ENCODE results near the gene LIMS1.
A peak's percentile ranks its signal among the peaks of the same experiment; 100 is the strongest.

The LIMS1 gene

GRCh38 chr2:108607706-108608301 is 73.5 kb downstream of the LIMS1 start:
- no peak for DNase-seq (ENCODE audit: low read depth, low spot score)
- H3K4me3 ChIP-seq (ENCODE audit: low read length) = no peak overlapping the region

GRCh38 chr2:108611021-108611420 is 76.8 kb downstream of the LIMS1 start:
- DNase-seq (ENCODE audit: low read depth, low spot score) = no peak
- no peak overlapping the region for H3K4me3 ChIP-seq (ENCODE audit: low read length)

GRCh38 chr2:108612153-108612513 is 77.9 kb downstream of the LIMS1 start:
- no peak overlapping the region for H3K4me3 ChIP-seq (ENCODE audit: low read length)

GRCh38 chr2:108612514-108613183 is 78.4 kb downstream of the LIMS1 start:
- H3K4me3 ChIP-seq (ENCODE audit: low read length) = no peak overlapping the region

More at GRCh38 chr2:108612153-108612513, 77.9 kb downstream of the LIMS1 start:
- no peak for DNase-seq (ENCODE audit: low read depth, low spot score)

GRCh38 chr2:108613261-108614042 is 79.2 kb downstream of the LIMS1 start:
- no peak overlapping the region for H3K4me3 ChIP-seq (ENCODE audit: low read length)
- no peak for DNase-seq (ENCODE audit: low read depth, low spot score)

More at GRCh38 chr2:108612514-108613183, 78.4 kb downstream of the LIMS1 start:
- no peak for DNase-seq (ENCODE audit: low read depth, low spot score)

- DNase-seq (ENCODE audit: low read depth, low spot score) = no peak
- no peak overlapping the region for H3K4me3 ChIP-seq (ENCODE audit: low read length)
These were observed 79.8 kb downstream of the LIMS1 start for GRCh38 chr2:108614043-108614545.

- no peak overlapping the region for H3K4me3 ChIP-seq (ENCODE audit: low read length)
- DNase-seq (ENCODE audit: low read depth, low spot score) = no peak
These were observed 80.4 kb downstream of the LIMS1 start for GRCh38 chr2:108614659-108615058.

- no peak overlapping the region for H3K4me3 ChIP-seq (ENCODE audit: low read length)
- DNase-seq (ENCODE audit: low read depth, low spot score) = no peak
These were observed 81.3 kb downstream of the LIMS1 start for GRCh38 chr2:108615480-108616090.

GRCh38 chr2:108616318-108616717 is 82.0 kb downstream of the LIMS1 start:
- no peak for DNase-seq (ENCODE audit: low read depth, low spot score)

GRCh38 chr2:108616751-108617161 is 82.5 kb downstream of the LIMS1 start:
- no peak overlapping the region for H3K4me3 ChIP-seq (ENCODE audit: low read length)
- no peak for DNase-seq (ENCODE audit: low read depth, low spot score)

More at GRCh38 chr2:108616318-108616717, 82.0 kb downstream of the LIMS1 start:
- no peak overlapping the region for H3K4me3 ChIP-seq (ENCODE audit: low read length)

GRCh38 chr2:108617617-108618016 is 83.3 kb downstream of the LIMS1 start:
- DNase-seq (ENCODE audit: low read depth, low spot score) = no peak
- H3K4me3 ChIP-seq (ENCODE audit: low read length) = no peak overlapping the region

GRCh38 chr2:108619925-108620620 is 85.8 kb downstream of the LIMS1 start:
- H3K4me3 ChIP-seq (ENCODE audit: low read length) = peak overlapping the region; percentile 47
- no peak for DNase-seq (ENCODE audit: low read depth, low spot score)

- peak overlapping the region; percentile 47 for H3K4me3 ChIP-seq (ENCODE audit: low read length)
- DNase-seq (ENCODE audit: low read depth, low spot score) = no peak
These were observed 86.4 kb downstream of the LIMS1 start for GRCh38 chr2:108620656-108621055.

GRCh38 chr2:108621087-108621559 is 86.9 kb downstream of the LIMS1 start:
- peak; percentile 91 for DNase-seq (ENCODE audit: low read depth, low spot score)
- peak overlapping the region; percentile 47 for H3K4me3 ChIP-seq (ENCODE audit: low read length)

GRCh38 chr2:108621687-108622681 is 87.7 kb downstream of the LIMS1 start:
- DNase-seq (ENCODE audit: low read depth, low spot score) = no peak
- H3K4me3 ChIP-seq (ENCODE audit: low read length) = peak overlapping the region; percentile 47

- H3K4me3 ChIP-seq (ENCODE audit: low read length) = no peak overlapping the region
- no peak for DNase-seq (ENCODE audit: low read depth, low spot score)
These were observed 89.3 kb downstream of the LIMS1 start for GRCh38 chr2:108623616-108624015.

- no peak for DNase-seq (ENCODE audit: low read depth, low spot score)
- H3K4me3 ChIP-seq (ENCODE audit: low read length) = no peak overlapping the region
These were observed 91.0 kb downstream of the LIMS1 start for GRCh38 chr2:108625186-108625827.
